Measurements from ENCODE around the gene DENND5A. TPM values are rescaled to one million over a fixed set of nuclear protein-coding genes. Genes with fewer than 3 reads are reported as not detected.

The DENND5A gene
- total RNA-seq (10 to 100 TPM; 65.7 to 99.8 TPM), polyA plus RNA-seq (ENCODE audit: insufficient read length in 6 of 6) (100 to 1,000 TPM in 2 of 6 donors, 10 to 100 TPM in 4; 80.8 to 106 (median 96.7) TPM)
- long read RNA-seq, donor 1, full-length matches to known transcripts = 2 of 11 reads
- long read RNA-seq, donor 1, partial matches to known transcripts = 9 of 11 reads
- long read RNA-seq, donor 1, other reads (novel, unspliced or antisense) = 0 of 11 reads
- long read RNA-seq, donor 2, full-length matches to known transcripts = 2 of 43 reads
- long read RNA-seq, donor 2, partial matches to known transcripts = 41 of 43 reads
- long read RNA-seq, donor 2, other reads (novel, unspliced or antisense) = 0 of 43 reads
- long read RNA-seq, donor 3, full-length matches to known transcripts = 1 of 23 reads
- long read RNA-seq, donor 3, partial matches to known transcripts = 22 of 23 reads
- long read RNA-seq, donor 3, other reads (novel, unspliced or antisense) = 0 of 23 reads
- long read RNA-seq, donor 4, partial matches to known transcripts = 0 of 1 reads
- long read RNA-seq, donor 4, other reads (novel, unspliced or antisense) = 0 of 1 reads
- long read RNA-seq, donor 5 = 0 reads
- long read RNA-seq, donor 6, full-length matches to known transcripts = 1 of 22 reads
- long read RNA-seq, donor 6, partial matches to known transcripts = 21 of 22 reads
- long read RNA-seq, donor 6, other reads (novel, unspliced or antisense) = 0 of 22 reads
- long read RNA-seq, donor 7, full-length matches to known transcripts = 2 of 2 reads
- long read RNA-seq, donor 7, partial matches to known transcripts = 0 of 2 reads
- long read RNA-seq, donor 7, other reads (novel, unspliced or antisense) = 0 of 2 reads
- long read RNA-seq, donor 8, partial matches to known transcripts = 10 of 11 reads
- long read RNA-seq, donor 8, other reads (novel, unspliced or antisense) = 0 of 11 reads
- long read RNA-seq, donor 9 = 0 reads
- long read RNA-seq, donor 10, partial matches to known transcripts = 3 of 3 reads
- long read RNA-seq, donor 10, other reads (novel, unspliced or antisense) = 0 of 3 reads
- long read RNA-seq, donor 11, full-length matches to known transcripts = 5 of 29 reads
- long read RNA-seq, donor 11, partial matches to known transcripts = 24 of 29 reads
- long read RNA-seq, donor 11, other reads (novel, unspliced or antisense) = 0 of 29 reads
- long read RNA-seq, donor 12, full-length matches to known transcripts = 2 of 2 reads
- long read RNA-seq, donor 12, partial matches to known transcripts = 0 of 2 reads
- long read RNA-seq, donor 12, other reads (novel, unspliced or antisense) = 0 of 2 reads

- Histone ChIP-seq H3K4me3 (peak within 1 kb of the TSS; percentile 79 to 88), H3K27me3 (no peaks in the 10 kb centered on the region), H3K9me3 (no peaks in the 10 kb centered on the region), H3K36me3 (no peaks in the 10 kb centered on the region), H3K4me1 (peaks cover 9 to 39% of the 10 kb centered on the region in 2 donors), H3K27ac (peak within 1 kb of the TSS; percentile 96 to 99)
- DNase-seq (peak; percentile 89 to 96 (median 93)), ATAC-seq (peak; percentile 91)
- intact Hi-C loops (cut with DNase I) = loop anchor here in 1 of 2 donors (10.0 kb wide), 1 partner anchor 91 kb away; no protein-coding TSS in a partner anchor
- TF ChIP-seq, protein P1, sequence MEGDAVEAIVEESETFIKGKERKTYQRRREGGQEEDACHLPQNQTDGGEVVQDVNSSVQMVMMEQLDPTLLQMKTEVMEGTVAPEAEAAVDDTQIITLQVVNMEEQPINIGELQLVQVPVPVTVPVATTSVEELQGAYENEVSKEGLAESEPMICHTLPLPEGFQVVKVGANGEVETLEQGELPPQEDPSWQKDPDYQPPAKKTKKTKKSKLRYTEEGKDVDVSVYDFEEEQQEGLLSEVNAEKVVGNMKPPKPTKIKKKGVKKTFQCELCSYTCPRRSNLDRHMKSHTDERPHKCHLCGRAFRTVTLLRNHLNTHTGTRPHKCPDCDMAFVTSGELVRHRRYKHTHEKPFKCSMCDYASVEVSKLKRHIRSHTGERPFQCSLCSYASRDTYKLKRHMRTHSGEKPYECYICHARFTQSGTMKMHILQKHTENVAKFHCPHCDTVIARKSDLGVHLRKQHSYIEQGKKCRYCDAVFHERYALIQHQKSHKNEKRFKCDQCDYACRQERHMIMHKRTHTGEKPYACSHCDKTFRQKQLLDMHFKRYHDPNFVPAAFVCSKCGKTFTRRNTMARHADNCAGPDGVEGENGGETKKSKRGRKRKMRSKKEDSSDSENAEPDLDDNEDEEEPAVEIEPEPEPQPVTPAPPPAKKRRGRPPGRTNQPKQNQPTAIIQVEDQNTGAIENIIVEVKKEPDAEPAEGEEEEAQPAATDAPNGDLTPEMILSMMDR (IDR thresholded peaks at IDR 0.05) = no peak
Measured at GRCh38 chr11:9265211-9266131, at the start of gene DENND5A. DENND5A (minus strand) TSS chr11:9265350; CDS start chr11:9265069, 281 bp downstream.

DNA sequence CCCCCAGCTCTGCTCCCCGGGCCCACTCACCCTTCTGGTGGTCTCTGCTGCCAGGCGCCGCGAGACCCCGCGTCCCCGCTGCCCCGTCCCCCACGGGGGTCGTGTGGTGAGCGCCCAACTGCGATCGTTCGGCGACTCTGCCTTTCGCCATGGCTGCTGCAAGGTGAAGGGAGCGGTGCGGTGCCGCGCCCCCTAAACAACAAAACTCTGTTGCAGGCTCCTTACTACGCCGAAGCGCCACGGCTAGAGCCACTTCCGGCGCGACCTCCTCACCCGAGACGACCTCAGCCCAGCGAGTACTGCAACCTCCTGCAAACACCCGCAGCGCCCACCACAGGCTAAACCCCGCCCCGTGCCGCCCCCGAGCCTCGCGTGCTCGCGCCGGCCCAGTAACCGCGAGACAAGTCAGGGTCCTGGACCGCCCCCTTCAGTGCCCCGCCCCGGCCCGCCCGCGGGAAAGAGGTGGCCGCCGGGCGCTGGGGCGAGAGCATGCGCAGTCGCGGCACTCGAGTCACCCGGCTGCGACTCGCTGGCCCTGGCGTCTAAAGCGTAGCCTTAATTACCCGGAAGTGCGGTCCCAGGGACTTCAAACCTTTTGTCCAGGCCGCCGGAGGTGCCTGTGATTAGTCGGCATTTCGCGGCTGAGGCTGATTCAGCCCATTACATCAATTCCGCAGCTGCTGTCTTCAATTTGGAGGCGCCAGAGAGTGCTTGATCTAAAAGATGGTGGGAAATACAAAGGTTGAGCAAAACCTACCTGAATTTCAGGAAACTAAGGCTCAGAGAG, 49.3 kb upstream of the DENND5A start, which contains the start of gene TMEM41B:
Gene TMEM41B (minus strand): TSS at position 303 of the 787 bp plus-strand sequence. CDS start 152 bp downstream, at position 151.
- Histone ChIP-seq H3K9me3 (no peaks in the 10 kb centered on the region), H3K27me3 (no peaks in the 10 kb centered on the region), H3K4me1 (peaks cover 7 to 52% of the 10 kb centered on the region in 2 donors), H3K27ac (peak within 1 kb of the TSS; percentile 82 to 91), H3K4me3 (peak within 1 kb of the TSS; percentile 91), H3K36me3 (no peaks in the 10 kb centered on the region)
- TF ChIP-seq, protein P1 (IDR thresholded peaks at IDR 0.05) = no peak
- intact Hi-C loops (cut with DNase I) = no loop called here
- DNase-seq (peak; percentile 96 to 100 (median 98)), ATAC-seq (peak; percentile 98)

GRCh38 chr11:9313648-9314290, 48.6 kb upstream of the DENND5A start:
- H3K4me3 ChIP-seq = peak overlapping the region; percentile 91
- H3K9me3 ChIP-seq = no peaks in the 10 kb centered on the region
- TF ChIP-seq, protein P1 (IDR thresholded peaks at IDR 0.05) = no peak
- intact Hi-C loops (cut with DNase I) = no loop called here
- DNase-seq = peak in 1 of 4 donors; percentile 42
- ATAC-seq = peak; percentile 27
- peak overlapping the region; percentile 82 to 91 for H3K27ac ChIP-seq
- no peaks in the 10 kb centered on the region for H3K27me3 ChIP-seq
- peaks cover 5 to 52% of the 10 kb centered on the region in 2 donors for H3K4me1 ChIP-seq
- H3K36me3 ChIP-seq = no peaks in the 10 kb centered on the region
